GM18873 (cell line): ENCODE data around the gene MYO18B.
"Not testable (repeated sequence)": the region's sequence is repeated elsewhere in the genome, so short reads cannot be mapped to it uniquely, and the experiment has no call there.

Experiments used
- ATAC-seq: cut with Tn5 transposase; IDR thresholded peaks from one replicate; pipeline ENCODE4 v1.9.1; 2021; ENCODE audit warnings: mild to moderate bottlenecking, moderate library complexity, moderate number of reproducible peaks; ENCODE audit not compliant: unreplicated experiment, low FRiP score

Gene MYO18B

GRCh38 chr22:25964961-25965730 is 223.2 kb downstream of the MYO18B start:
- no peak for ATAC-seq

GRCh38 chr22:25966448-25966913 is 224.5 kb downstream of the MYO18B start:
- no peak for ATAC-seq

DNA sequence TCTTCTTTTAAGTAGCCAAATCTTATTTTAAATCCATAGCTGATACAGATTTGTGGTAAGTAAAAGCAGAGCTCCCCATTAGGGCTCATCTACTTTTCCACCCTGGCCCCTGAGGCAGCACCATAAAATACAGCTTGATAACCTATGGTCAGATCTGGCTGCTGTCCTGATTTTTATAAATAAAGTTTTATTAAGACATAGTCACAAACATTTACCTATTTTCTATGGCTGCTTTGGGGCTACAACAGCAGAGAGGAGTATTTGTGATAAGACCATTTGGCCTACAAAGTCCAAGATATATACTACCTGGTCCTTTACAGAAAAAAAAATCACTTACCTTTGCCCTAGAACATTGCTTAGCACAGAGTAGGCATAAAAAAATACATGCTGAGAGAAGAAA is 227.3 kb downstream of the MYO18B start:
- ATAC-seq, result no peak

DNA sequence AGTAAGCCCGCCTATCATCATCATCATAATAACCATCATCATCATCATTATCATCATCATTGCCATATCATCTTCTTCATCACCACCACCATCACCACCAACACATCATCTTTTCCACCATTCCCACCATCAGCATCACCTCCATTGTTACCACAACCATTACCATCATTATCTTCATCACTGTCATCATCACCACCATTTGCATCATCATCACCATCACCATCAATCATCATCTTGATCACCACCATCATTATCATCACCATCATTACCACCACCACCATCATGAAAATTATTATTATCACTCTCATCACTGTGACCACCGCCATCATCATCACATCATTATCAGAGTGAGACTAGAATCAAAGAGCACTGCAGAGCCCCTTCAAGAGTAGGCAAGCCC is 227.9 kb downstream of the MYO18B start:
- no peak for ATAC-seq

- no peak for ATAC-seq
Measured at GRCh38 chr22:25970374-25970911, 228.5 kb downstream of the MYO18B start.

DNA sequence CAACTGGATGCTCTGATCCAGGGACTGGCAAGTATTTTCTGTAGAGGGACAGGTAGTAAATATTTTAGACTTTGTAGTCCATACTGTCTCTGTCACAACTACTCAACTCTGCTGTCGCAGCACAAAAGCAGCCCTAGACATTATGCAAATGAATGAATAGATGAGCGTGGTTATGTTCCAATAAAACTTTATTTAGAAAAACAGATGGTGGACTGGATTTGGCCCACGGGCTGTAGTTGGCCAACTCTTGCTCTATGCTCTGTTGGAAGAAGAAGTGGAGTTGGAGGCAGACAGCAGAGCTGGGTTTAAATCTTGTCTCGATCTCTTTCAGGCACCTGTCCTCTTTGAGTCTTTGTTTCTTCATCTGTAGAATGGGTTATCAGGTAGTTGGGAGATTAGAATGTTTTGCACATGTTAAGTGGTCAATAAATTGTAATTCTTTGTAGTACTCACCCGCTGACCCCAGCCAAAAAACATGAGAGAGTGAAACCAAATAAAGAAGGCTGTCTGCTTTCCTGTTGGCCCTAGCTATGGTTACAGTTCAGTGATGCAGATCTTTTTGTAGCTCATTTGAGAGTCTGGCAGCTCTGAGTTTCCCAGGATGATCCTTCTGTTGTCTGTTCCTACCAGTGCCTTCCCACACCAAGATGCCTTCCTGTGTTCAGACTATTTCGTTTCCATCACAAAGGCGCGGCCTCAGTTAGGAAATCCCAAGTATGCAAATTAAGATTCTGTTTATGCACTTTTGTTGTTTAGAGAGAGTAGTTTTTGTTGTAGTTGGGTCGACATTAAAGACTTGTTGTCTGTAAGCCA is 229.2 kb downstream of the MYO18B start:
- ATAC-seq, result no peak

- no peak for ATAC-seq
Measured at GRCh38 chr22:25972397-25972796, 230.4 kb downstream of the MYO18B start.

DNA sequence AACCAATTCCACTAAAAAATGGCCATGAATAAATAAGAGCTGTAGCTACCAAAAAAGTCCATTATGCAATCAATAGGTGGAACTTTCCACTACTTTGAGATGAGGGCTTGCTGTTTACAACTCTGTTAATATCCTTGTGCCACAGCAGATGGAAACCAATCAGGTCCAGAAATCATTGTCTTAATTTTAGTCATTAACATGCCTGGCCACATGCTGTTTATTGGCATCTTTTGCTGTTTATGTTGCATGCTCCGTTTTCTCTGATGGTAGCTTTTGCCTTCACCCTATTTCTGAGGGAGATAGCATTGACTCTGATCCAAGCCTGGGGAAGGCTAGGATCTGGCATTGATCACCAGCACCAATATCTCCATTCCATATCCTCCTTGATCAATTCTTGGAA is 234.4 kb downstream of the MYO18B start:
- no peak for ATAC-seq

GRCh38 chr22:25979968-25980367 is 238.0 kb downstream of the MYO18B start:
- ATAC-seq, result no peak

GRCh38 chr22:25984911-25985310 is 242.9 kb downstream of the MYO18B start:
- ATAC-seq, result not testable (repeated sequence)

GRCh38 chr22:25987948-25988347 is 246.0 kb downstream of the MYO18B start:
- no peak for ATAC-seq

DNA sequence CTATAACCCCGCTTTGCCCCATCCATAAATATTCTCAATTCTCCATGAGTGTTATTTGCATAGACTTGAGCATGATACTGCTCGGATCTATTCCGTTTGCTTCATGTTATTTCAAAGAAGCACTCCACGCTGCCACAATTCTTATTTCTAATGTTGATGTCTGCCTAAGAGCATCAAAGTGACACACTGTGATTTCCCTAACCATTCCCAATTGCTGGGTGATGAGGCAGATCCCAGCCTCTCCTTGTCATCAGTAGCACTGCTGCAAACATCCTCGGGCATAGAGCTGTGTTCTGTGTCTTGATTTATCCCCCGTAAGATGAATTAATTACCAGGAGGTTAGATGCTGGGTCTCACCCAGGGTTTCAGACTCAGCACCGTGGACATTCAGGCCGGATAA is 249.0 kb downstream of the MYO18B start:
- ATAC-seq, result no peak

DNA sequence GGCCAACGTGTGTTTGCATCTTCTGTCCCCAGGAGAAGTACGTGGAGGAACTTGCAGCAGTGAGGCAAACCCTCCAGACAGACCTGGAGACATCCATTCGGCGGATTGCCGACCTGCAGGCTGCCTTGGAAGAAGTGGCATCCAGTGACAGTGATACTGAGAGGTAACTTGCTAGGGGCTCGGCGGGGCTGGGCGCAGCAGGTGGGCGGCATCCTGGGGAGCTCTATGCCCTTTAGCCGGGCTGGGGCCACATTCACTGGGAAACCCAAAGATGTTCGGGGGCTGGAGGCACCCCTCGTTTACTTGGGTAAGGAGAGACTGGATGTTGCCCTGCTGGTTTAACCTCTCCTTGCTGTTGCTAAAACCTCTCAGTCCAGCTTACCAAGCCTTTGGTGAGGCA is 250.3 kb downstream of the MYO18B start:
- no peak for ATAC-seq

DNA sequence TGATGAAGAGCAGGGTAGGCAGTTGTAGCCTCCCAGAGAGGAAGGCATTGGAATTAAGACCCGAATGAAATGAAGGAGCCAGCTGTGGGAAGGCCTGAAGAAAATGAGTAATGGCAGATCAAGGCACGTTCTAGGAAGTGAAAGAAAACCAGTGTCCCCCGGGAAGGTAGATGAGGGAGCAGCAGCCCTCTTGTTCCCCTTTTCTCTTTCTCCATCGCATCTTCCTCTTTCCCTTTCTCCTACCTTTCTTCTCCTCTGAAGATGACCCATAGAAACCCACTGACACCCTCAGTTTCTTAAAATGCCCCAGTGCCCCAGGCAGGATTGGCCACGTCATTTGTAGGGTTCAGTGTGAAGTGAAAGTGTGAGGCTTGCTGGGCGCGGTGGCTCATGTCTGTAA is 254.7 kb downstream of the MYO18B start:
- ATAC-seq, result no peak

DNA sequence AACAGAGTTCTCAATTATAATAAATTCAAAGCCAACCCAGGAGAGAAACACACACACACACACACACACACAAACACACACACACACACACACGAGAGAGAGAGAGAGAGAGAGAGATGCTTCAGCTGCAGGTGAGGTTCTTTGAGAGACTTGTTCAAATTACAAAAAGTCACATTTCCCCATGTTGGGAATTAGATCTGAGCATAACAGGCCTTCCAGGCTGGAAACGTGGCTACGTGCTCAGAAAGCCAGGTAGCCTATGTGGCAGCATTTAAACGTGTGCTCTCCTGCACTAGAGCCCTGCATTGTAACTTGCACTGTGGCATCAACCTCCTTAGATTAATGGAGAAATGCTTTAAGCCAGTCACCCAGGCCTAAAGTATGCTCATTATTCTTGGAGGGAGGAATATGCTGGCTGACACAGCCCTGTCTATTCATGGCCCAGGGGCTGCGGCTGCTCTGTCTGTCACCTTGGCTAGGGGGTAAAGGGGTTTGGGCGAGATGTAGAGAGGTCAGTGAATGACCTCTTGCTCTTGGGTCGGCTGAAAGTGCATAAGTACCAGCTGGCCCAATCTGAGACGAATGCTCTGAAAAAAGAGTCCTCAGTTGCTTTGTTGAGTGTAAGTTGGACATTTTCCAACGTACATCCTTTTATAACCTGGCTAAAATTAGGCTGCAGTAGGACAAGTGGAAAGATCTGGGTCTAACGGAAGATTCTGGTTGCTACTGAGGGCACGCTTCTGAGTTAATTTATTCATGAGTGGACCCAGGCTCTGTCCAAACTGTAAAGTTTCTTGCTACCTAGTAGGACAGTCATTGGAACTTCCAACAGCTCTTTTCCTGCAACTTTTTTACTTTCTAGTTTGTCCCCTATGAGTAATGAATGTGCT is 256.1 kb downstream of the MYO18B start:
- no peak for ATAC-seq

- no peak for ATAC-seq
Measured at GRCh38 chr22:26002456-26002855, 260.5 kb downstream of the MYO18B start.

DNA sequence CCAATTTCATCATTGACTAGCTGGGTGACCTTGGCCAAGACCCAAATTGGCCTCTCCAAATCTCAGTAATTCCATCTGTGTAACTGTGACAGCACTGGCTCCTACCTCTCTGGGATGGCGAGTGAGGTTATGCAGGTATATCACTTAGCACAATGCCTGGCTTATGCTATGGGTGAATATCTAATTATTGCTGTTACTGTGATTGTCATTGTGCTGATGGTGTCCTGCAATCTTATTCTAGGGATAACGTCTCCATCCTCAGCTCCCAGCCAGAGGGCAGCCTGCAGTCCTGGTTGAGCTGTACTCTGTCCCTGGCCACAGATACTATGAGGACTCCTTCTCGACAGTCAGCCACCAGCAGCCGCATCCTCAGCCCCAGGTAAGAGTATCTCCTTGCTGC is 262.5 kb downstream of the MYO18B start:
- ATAC-seq, result no peak

DNA sequence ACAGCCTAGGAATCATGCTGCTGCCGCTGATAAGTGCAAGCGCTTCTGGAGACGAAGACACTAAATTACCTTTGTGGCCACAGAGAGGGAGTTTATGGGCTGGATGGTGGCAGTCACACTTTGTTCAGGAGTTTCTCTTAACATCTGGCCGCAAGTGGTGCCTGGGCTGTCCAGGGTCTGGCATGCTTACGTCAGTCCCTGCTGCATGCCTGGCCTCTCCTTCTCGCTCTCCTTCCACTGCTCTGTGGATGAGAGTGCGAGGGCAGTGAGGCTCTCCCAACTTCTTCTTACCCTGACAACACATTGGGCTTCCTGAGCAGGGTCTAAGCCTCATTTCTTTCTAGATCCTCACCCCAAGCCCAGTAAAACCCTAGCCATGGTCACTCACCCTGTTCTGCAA is 266.6 kb downstream of the MYO18B start:
- ATAC-seq, result no peak

DNA sequence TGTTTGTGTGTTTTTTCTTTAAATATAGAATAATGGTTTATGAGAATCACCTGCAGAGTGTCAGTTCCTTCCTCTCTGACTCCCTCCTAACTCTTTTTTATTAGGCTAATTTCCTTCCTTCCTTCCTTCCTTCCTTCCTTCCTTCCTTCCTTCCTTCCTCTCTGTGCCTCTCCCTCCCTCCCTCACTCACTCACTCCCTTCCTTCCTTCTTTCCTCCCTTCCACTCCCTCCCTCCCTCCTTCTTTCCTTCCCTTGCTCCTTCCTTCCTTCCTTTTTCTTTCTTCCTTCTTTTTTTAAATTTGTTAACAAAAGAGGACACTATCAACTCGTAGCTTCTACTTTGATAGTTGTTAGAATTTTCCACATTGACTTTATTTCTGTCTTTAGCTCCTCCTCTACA is 274.9 kb downstream of the MYO18B start:
- ATAC-seq, result no peak

DNA sequence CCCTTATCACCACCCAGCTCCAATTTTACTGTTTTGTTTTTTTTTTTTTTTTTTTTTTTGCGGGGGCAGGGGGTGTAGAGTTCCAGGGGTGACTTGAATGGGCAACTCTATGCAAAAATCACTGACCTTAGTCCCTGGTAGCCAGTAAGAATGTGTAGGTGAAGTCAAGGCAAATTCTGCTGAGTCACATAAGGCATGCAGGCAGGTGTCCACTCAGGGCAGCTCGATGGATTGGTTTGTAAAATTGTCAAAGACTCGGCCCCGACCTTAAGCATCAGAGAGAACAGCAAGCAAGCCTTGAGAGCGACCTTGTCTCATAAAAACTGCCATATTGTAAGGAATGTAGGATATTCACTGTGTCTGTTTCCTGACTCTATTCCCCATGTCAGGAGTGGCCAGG is 275.9 kb downstream of the MYO18B start:
- no peak for ATAC-seq

DNA sequence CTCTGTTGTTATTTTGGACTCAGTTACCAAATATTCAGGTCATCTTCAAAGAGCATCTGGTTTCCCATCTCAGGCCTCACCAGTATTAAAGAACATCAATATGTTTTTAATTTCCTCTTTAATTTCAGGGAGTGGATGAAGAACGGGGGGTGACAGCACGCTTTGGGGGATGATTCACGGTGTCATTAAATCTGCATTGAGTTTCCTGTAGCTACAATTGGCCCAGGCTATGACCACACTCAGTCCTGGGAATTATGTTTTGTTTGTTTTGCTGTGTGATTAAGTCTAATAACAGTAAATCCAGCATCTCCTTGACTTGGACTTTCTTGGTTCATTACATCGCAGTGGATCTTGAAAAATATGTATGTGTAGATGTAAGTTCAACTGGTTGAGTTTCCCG is 277.6 kb downstream of the MYO18B start:
- no peak for ATAC-seq
